Bronchial epithelial cell (primary cell): ENCODE measurements around the gene GLG1. TPM values are rescaled to one million over a fixed set of nuclear protein-coding genes. Genes with fewer than 3 reads are reported as not detected.

Experiments
- DNase-seq: peaks from one replicate; pipeline ENCODE4 v3.0.0-alpha.2; 2010; ENCODE audit warnings: low read depth
- FAIRE-seq: peaks from 2 replicates; lab custom pipeline; 2011; peaks lifted over from hg19 to GRCh38; lab: Jason Lieb, UNC
- H3K27me3 ChIP-seq: 2 replicates; pipeline ENCODE4 v1.5.1; 2011; ENCODE audit warnings: low read length; ENCODE audit not compliant: control insufficient read depth, insufficient read depth
- H3K36me3 ChIP-seq: 2 replicates; pipeline ENCODE4 v1.5.1; 2011; ENCODE audit warnings: low read length; ENCODE audit not compliant: control insufficient read depth, insufficient read depth
- H3K4me3 ChIP-seq: 2 replicates; pipeline ENCODE4 v1.5.1; 2011; ENCODE audit warnings: mild to moderate bottlenecking, low read depth, low read length, control low read depth
- total RNA-seq: library from RNA; depleted of rRNA; stranded (reverse); fragments of >200 nt; gene quantifications from 2 replicates; pipeline ENCODE4 v1.2.1, GENCODE V29; 2014
- TF ChIP-seq, protein P1 (sequence below): IDR thresholded peaks from 2 replicates; pipeline ENCODE4 v1.5.1; 2011; ENCODE audit warnings: mild to moderate bottlenecking, moderate library complexity, low read length, control low read depth, inconsistent platforms; ENCODE audit not compliant: insufficient read depth, severe bottlenecking

The GLG1 gene
- total RNA-seq, 1 donor from 2014 or later = 65.0 TPM

DNA sequence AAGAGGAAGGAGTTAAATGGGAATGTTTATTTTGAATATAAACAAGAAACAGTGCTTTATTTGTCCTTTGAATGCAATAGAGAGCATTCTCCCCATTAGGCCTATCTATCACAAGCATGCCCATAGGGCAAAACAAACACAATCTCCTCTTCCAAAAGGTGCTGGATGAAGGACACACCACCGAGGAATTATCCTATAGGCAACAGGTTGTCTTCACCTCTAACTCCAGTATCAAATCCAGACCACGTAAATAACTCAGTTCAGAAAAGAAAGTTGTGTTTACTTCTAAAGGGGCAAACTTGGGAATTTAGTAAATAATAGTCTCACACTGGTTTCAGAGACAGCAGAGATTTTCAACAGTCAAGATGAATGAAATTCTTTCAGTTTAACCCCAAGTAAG, 101.9 kb downstream of the GLG1 start:
- Histone ChIP-seq H3K27me3 (no peaks in the 10 kb centered on the region), H3K36me3 (peaks cover 5% of the 10 kb centered on the region), H3K4me3 (no peak overlapping the region)
- no peak for FAIRE-seq
- TF ChIP-seq, protein P1, sequence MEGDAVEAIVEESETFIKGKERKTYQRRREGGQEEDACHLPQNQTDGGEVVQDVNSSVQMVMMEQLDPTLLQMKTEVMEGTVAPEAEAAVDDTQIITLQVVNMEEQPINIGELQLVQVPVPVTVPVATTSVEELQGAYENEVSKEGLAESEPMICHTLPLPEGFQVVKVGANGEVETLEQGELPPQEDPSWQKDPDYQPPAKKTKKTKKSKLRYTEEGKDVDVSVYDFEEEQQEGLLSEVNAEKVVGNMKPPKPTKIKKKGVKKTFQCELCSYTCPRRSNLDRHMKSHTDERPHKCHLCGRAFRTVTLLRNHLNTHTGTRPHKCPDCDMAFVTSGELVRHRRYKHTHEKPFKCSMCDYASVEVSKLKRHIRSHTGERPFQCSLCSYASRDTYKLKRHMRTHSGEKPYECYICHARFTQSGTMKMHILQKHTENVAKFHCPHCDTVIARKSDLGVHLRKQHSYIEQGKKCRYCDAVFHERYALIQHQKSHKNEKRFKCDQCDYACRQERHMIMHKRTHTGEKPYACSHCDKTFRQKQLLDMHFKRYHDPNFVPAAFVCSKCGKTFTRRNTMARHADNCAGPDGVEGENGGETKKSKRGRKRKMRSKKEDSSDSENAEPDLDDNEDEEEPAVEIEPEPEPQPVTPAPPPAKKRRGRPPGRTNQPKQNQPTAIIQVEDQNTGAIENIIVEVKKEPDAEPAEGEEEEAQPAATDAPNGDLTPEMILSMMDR = no peak
- no peak for DNase-seq

DNA sequence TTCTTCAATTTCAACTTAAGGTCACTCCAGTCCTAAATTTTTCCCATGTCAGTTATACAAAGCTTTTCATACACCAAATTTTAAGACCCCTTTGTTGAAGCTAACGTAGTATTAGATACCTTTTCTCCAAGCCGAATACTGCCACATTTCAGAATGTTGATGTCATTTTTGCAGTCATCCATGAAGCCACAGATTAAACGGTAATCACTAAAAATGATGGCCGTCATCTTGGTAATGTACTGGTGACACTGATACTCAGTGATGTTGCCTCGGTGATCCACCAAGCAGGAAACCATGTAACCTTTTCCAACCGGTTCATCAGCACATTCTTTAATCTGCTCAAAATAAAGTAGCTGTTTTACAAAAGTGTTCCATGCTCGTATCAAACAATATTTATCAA, 103.5 kb downstream of the GLG1 start:
- Histone ChIP-seq H3K36me3 (peaks cover 5% of the 10 kb centered on the region), H3K27me3 (no peaks in the 10 kb centered on the region), H3K4me3 (no peak overlapping the region)
- TF ChIP-seq, protein P1 = no peak
- no peak for DNase-seq
- FAIRE-seq = no peak

DNA sequence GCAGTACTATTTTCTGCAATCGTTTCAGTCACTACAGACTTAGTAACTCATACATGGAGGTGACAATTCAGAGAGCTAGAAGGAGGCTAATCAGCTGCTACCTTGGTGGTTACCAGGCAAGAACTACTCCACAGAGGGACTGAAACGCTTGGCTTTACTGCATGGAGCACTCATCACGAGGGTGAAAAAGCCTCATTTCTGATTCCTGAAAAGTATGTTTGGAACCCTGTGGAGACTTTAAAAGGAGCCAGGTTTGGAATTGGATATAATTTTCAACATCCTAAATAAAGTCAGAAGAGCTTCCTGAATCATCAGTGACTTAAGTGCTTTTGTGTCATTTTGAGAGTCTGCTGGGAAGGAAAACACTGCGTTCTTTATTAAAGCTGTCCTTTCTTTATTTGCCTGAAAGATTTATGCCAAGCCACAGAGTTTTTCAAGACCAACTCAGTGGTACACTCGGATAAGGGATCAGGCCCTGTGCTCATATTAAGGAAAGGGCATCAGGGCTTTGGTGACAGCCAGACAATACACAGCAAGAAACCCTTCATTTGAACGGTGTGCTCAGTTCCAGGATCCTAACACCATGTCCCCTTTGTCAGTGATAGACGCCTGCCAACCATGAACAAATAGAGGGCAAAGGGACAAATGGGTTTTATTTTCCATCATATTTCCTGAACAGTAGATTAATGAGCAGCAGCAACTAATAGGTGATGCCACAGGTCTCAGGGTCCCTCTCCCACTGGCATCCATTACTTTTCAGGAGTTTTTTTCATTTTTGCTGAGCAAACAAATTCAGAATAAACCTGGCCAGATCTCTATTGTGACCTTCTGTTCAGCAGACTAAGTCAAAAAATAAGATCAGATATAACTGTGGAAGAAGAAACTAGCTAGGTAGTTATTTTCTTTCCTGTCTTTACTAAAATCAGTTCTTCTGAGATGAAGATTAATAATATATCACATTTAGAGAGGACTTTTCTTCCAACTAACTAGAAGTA, 105.1 kb downstream of the GLG1 start:
- Histone ChIP-seq H3K27me3 (no peaks in the 10 kb centered on the region), H3K4me3 (no peak overlapping the region), H3K36me3 (peaks cover 5% of the 10 kb centered on the region)
- DNase-seq (no peak), FAIRE-seq (no peak)
- TF ChIP-seq, protein P1 = no peak

DNA sequence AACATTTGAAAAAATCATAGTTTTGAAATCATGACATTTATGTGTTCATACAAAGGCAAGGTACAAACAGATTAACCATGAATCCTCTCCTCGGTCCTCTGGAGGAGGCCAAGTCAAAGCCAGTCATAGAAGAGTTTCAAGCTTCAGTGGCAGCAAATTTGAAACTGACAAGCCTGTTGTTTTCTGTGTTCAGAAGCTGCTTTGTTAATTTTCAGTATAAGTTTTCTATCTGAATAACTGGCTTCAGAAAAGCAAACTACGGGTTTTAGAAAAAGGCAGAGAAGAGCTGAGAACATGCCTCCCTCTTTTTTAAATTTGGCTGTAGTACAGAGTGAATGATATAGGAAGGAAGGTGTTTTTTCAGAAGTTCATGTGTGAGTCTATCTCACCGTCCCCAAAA, 106.0 kb downstream of the GLG1 start:
- H3K36me3 ChIP-seq = peaks cover 5% of the 10 kb centered on the region
- FAIRE-seq = no peak

DNA sequence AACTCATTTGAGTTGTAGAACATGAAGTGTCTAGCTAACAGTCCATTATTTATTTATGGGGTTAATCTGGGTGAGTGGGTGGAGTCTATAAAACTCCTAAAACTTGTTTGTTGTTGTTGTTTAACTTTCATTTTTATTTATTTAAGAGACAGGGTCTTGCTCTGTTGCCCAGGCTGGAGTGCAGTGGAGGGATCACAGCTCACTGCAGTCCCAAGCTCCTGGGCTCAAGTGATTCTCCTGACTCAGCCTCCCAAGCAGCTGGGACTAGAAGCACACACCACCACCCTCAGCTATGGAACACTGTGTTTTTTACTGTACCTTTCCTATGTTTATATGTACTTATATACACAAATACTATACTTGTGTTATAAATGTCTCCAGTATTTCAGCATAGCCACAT, 107.8 kb downstream of the GLG1 start:
- DNase-seq (no peak), FAIRE-seq (no peak)
- H3K27me3 ChIP-seq = no peaks in the 10 kb centered on the region
- no peak overlapping the region for H3K4me3 ChIP-seq
- H3K36me3 ChIP-seq = peaks cover 3% of the 10 kb centered on the region
- TF ChIP-seq, protein P1 = no peak

More for the DNA sequence above, 106.0 kb downstream of the GLG1 start:
- DNase-seq = no peak
- TF ChIP-seq, protein P1 = no peak
- H3K27me3 ChIP-seq = no peaks in the 10 kb centered on the region
- H3K4me3 ChIP-seq = no peak overlapping the region

DNA sequence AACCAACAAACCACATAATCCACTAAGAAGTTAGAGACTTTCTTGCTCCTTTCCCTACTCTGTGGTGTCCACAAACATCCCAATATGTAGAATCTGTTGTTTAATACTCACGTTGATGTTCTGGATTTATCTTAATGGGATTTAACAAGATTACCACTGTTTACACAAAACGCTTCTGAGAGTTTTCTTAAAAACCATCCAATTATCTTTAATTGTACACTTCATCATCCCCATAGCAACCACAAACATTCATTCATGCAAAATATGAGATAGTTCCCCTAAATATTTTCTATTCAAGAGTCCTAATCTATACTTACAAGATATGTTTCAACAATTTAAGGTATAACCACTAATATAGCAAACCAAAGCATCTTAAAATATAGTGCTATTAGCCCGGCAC, 109.2 kb downstream of the GLG1 start:
- no peak for FAIRE-seq
- TF ChIP-seq, protein P1 = no peak
- H3K36me3 ChIP-seq = peaks cover 4% of the 10 kb centered on the region

More for the DNA sequence above, 109.2 kb downstream of the GLG1 start:
- no peak for DNase-seq
- H3K4me3 ChIP-seq = no peak overlapping the region
- H3K27me3 ChIP-seq = no peaks in the 10 kb centered on the region
